Measurements from ENCODE around the gene VAV2.

VAV2 gene

DNA sequence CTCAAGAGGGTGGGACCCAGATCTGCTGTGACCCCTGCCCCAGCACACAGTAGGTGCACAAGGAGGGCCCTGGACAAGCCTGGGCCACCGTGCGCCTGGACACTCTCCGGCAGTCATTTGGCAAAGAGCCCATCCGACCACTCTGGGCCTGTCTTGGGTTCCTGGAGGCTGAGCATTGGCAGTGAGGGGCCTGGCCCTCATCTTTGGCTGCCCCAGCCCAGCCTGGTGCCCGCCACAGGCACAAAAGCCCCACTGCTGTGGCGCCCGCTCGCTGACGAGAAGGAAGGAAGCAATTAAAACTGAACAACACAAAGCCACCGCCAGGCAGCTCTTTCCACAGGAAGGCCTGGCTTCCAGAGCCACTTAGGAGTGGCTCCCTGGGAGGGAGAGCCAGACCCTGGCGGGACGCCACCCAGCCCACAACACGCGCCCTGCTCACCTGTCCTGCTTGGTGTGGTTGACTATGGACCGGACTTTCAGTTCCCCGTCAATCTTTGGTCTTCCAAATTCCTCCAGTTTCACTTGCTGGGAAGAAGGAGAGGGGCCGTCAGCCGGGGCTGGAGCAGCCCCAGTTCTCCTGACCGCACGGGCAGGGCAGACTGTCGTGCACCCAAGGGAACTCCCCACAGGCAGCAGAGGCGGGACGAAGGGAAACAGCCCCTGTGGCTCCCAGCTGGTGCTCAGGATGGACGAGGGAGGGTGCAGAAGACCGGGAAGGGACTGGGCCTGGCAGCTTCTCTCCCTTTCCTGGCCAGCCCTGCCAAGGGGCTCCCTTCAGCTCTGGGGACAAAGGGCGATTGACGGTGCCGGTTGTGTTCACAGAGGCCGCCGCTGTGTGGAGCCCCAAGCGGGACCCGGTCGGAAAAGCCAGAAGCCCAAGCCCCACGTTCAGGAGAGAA, 203.1 kb downstream of the VAV2 start:
- H3K27me3 ChIP-seq (ENCODE audit: control insufficient read depth, insufficient read depth, low read length): no peaks in the 10 kb centered on the region
- no peaks in the 10 kb centered on the region for H3K9me3 ChIP-seq (ENCODE audit: control insufficient read depth, low read length)
- H3K4me1 ChIP-seq (ENCODE audit: control insufficient read depth, insufficient read depth, low read length): peaks cover 43% of the 10 kb centered on the region
- H3K36me3 ChIP-seq (ENCODE audit: control insufficient read depth, insufficient read depth, low read length): peaks cover 5% of the 10 kb centered on the region
- no peak overlapping the region for H3K4me3 ChIP-seq (ENCODE audit: low read length)
- H3K9ac ChIP-seq (ENCODE audit: low read length): no peak overlapping the region

DNA sequence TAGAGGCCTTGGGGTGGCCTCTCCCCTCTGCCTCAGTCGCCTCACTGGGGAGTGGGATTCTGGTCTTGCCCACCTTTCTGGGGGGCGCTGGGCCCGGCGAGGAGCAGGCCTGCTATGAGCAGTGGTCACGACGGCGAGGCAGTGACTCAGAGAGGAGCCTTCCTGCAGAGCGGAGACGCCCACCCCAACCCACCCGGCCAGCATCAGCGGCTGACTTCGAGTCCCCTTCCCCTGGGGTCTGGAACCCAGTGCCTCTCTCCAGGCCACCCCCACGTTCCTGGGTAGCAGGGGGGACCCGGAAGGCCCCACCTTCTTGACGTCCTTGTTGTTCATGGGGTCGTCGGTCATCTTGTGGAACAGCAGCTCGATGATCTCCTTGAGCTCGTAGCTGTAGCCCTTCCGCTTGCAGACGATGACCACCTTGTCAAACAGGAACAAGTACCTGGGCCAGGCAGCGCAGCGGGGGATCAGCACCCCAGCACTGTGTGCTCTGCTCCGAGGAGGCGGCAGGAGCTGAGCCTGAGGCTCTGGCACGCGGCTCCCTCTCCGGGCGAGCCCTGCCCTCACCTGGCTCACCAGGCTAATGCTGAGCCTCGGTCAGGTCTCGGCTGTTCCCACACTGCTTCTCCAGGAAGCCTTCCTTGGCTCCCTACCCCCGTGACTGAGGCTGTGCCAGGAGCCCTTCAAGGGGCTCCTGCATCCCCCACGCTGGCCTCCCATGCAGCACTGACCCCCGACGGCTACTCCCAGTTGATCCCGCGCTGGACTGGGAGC, 203.9 kb downstream of the VAV2 start:
- Histone ChIP-seq H3K9ac (ENCODE audit: low read length) (no peak overlapping the region), H3K4me1 (ENCODE audit: control insufficient read depth, insufficient read depth, low read length) (peaks cover 38% of the 10 kb centered on the region), H3K4me3 (ENCODE audit: low read length) (no peak overlapping the region), H3K9me3 (ENCODE audit: control insufficient read depth, low read length) (no peaks in the 10 kb centered on the region), H3K36me3 (ENCODE audit: control insufficient read depth, insufficient read depth, low read length) (peaks cover 5% of the 10 kb centered on the region), H3K27me3 (ENCODE audit: control insufficient read depth, insufficient read depth, low read length) (no peaks in the 10 kb centered on the region)

DNA sequence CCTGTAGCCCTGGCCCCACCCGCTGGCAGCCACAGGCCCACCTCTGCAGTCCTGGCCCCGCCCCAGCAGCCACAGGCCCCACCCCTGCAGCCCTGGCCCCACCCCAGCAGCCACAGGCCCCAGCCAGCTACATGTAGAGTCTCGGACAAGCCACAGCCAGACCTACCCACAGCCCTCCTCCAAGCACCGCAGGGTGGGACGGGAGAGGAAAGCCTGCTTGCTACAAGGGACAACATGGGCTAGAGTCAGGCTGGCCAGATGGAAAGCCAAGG, 204.4 kb downstream of the VAV2 start:
- Histone ChIP-seq H3K4me3 (ENCODE audit: low read length) (no peak overlapping the region), H3K9ac (ENCODE audit: low read length) (no peak overlapping the region), H3K4me1 (ENCODE audit: control insufficient read depth, insufficient read depth, low read length) (peaks cover 36% of the 10 kb centered on the region), H3K9me3 (ENCODE audit: control insufficient read depth, low read length) (no peaks in the 10 kb centered on the region), H3K27me3 (ENCODE audit: control insufficient read depth, insufficient read depth, low read length) (no peaks in the 10 kb centered on the region), H3K36me3 (ENCODE audit: control insufficient read depth, insufficient read depth, low read length) (peaks cover 5% of the 10 kb centered on the region)

DNA sequence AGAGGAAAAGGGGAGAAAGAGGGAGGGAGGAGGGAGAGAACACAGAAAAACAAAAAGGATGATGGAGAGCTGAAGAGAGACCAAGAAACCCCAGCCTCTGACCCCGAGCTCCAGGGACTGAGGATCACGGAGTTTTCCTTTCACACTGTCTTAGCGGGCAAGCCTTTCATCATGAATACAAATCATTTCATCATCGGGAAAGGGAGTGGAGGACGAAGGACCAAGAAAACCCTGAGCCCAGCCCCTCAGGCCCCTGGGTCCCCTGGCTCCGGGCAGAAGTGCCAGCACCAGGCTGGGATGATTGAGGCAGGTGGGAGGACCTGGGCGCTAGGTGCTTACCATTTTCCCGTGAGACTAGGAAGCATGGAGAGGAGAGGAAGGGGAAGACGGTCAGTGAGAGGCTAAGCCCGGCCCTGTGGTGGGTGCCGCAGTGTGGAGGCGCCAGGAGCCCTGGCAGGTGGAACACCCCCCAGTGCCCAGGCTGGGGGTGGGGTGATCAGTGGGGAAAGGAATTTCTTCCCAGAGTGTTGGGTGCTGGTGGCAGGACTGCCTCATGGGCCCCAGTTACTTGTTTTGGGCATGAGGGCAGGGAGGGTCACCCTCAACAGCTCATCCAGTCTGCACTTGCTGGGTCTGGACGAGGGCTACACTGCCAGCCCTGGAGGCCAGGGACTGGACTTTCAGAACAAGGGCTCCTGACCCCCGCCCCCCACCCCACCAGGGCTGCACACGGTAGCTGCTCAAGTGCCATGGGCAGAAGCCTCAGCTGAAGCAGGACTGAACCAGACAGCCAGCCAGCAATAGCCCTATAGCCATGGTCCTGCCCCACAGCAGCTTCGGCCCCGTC, 205.0 kb downstream of the VAV2 start:
- Histone ChIP-seq H3K9me3 (ENCODE audit: control insufficient read depth, low read length) (no peaks in the 10 kb centered on the region), H3K9ac (ENCODE audit: low read length) (no peak overlapping the region), H3K4me1 (ENCODE audit: control insufficient read depth, insufficient read depth, low read length) (peaks cover 35% of the 10 kb centered on the region), H3K27me3 (ENCODE audit: control insufficient read depth, insufficient read depth, low read length) (no peaks in the 10 kb centered on the region), H3K4me3 (ENCODE audit: low read length) (no peak overlapping the region), H3K36me3 (ENCODE audit: control insufficient read depth, insufficient read depth, low read length) (peaks cover 5% of the 10 kb centered on the region)

DNA sequence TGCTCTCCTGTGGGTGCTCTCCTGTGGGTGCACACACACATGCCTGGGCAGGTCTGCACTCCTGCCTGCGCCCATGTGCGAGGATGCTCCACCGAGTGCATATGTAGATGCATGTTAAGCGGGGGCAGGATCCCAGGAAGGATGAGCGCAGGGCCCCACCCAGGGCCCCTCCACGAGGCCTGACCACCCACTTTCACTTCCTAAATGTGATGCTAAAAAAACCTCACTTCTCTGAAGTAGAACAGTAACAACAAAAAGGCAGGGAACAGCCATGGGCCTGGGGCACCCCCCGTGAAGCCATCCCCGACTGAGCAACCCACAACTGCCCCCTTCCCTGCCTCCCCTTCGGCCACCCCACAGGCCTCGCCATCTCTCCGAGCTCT, 205.8 kb downstream of the VAV2 start:
- Histone ChIP-seq H3K9me3 (ENCODE audit: control insufficient read depth, low read length) (no peaks in the 10 kb centered on the region), H3K27me3 (ENCODE audit: control insufficient read depth, insufficient read depth, low read length) (no peaks in the 10 kb centered on the region), H3K9ac (ENCODE audit: low read length) (no peak overlapping the region), H3K4me3 (ENCODE audit: low read length) (no peak overlapping the region), H3K36me3 (ENCODE audit: control insufficient read depth, insufficient read depth, low read length) (no peaks in the 10 kb centered on the region), H3K4me1 (ENCODE audit: control insufficient read depth, insufficient read depth, low read length) (peaks cover 30% of the 10 kb centered on the region)

DNA sequence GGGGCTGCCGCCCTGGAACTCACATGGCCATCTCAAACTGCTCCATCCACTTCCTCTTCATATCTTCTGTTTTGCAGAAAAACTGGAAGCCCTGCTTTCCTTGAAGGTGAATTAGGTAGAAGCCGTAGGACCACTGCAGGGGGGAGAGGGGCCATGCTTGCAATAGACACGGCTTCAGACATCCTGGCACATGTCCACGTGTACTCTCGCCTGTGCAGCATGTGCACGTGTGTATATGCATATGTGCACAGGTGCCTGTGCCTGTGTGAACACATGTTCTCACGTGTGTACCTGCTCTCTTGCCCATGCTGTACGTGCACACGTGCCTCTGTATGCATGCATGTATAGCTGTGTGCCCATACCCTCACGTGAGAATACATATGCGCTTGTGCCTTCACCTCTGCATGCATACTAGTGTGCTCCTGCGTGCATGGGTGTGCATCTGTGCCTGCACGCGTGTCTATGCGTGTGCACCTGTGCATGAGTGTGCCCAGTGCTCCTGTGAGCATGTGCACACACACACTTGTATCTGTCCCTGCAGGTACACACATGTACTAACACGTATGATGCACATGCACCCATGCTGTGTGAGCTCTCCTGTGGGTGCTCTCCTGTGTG, 206.3 kb downstream of the VAV2 start:
- Histone ChIP-seq H3K4me3 (ENCODE audit: low read length) (no peak overlapping the region), H3K9me3 (ENCODE audit: control insufficient read depth, low read length) (no peaks in the 10 kb centered on the region), H3K4me1 (ENCODE audit: control insufficient read depth, insufficient read depth, low read length) (peaks cover 30% of the 10 kb centered on the region), H3K27me3 (ENCODE audit: control insufficient read depth, insufficient read depth, low read length) (no peaks in the 10 kb centered on the region), H3K9ac (ENCODE audit: low read length) (no peak overlapping the region), H3K36me3 (ENCODE audit: control insufficient read depth, insufficient read depth, low read length) (no peaks in the 10 kb centered on the region)

DNA sequence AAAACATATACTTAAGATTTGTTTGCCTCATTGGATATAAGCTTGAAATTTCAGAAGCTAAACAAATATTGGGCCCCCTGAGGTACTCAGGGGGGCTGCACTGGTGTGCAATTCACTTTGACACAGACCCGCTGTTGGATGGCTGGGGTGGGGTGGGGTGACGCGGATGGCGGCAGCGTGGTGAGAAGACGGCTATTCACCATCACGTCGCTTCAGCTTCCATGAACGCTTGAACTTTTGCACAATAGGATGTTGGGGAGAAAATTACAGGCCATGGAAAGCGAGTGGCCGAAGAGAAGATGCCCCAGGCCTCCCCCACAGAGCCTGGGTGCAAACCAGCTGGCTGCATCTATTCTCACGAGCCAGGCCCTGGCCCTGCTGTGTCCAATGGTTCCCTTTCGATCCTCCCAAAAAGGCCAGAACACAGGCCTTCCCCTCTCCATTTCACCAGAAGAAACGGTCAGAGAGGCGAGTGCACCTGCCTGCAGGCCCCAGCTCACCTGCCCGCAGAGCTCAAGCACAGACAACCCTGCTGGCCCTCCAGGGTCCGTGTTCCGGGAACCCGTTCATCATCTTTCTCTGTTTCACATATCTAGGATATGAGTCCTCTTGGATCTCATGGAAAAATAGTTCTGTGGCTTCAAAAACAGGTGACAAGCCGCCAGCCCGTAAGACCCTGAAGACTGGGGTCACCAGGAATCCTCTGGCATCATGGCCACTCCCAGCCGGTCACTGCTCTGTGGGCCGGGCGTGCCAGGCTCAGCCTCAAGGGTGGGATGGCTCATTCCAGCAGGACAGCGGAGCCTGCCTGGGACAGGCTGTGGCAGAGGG, 207.2 kb downstream of the VAV2 start:
- Histone ChIP-seq H3K4me1 (ENCODE audit: control insufficient read depth, insufficient read depth, low read length) (peaks cover 29% of the 10 kb centered on the region), H3K27me3 (ENCODE audit: control insufficient read depth, insufficient read depth, low read length) (no peaks in the 10 kb centered on the region), H3K9me3 (ENCODE audit: control insufficient read depth, low read length) (no peaks in the 10 kb centered on the region), H3K4me3 (ENCODE audit: low read length) (no peak overlapping the region), H3K36me3 (ENCODE audit: control insufficient read depth, insufficient read depth, low read length) (no peaks in the 10 kb centered on the region), H3K9ac (ENCODE audit: low read length) (no peak overlapping the region)

DNA sequence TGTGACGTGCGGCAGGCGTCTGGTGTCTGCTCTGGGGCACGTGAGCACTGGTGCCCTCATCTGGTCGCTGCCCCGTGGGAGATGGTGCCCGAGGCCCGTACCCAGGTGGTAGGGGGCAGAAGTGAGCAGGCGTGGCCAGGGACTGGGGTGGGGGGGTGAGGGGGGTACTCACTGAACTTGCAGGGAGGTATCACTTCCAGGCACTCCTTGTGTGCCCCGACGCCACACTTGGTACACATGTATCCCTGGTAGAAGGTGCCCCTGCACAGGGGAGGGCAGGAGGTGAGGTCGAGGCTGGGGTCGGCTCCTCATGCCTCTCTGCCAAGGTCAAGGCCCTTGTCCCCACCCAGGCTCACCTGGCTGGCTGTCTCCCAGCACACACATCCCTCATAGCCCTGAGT, 208.8 kb downstream of the VAV2 start:
- Histone ChIP-seq H3K36me3 (ENCODE audit: control insufficient read depth, insufficient read depth, low read length) (no peaks in the 10 kb centered on the region), H3K4me1 (ENCODE audit: control insufficient read depth, insufficient read depth, low read length) (peaks cover 13% of the 10 kb centered on the region), H3K9me3 (ENCODE audit: control insufficient read depth, low read length) (no peaks in the 10 kb centered on the region), H3K9ac (ENCODE audit: low read length) (no peak overlapping the region), H3K4me3 (ENCODE audit: low read length) (no peak overlapping the region), H3K27me3 (ENCODE audit: control insufficient read depth, insufficient read depth, low read length) (no peaks in the 10 kb centered on the region)

DNA sequence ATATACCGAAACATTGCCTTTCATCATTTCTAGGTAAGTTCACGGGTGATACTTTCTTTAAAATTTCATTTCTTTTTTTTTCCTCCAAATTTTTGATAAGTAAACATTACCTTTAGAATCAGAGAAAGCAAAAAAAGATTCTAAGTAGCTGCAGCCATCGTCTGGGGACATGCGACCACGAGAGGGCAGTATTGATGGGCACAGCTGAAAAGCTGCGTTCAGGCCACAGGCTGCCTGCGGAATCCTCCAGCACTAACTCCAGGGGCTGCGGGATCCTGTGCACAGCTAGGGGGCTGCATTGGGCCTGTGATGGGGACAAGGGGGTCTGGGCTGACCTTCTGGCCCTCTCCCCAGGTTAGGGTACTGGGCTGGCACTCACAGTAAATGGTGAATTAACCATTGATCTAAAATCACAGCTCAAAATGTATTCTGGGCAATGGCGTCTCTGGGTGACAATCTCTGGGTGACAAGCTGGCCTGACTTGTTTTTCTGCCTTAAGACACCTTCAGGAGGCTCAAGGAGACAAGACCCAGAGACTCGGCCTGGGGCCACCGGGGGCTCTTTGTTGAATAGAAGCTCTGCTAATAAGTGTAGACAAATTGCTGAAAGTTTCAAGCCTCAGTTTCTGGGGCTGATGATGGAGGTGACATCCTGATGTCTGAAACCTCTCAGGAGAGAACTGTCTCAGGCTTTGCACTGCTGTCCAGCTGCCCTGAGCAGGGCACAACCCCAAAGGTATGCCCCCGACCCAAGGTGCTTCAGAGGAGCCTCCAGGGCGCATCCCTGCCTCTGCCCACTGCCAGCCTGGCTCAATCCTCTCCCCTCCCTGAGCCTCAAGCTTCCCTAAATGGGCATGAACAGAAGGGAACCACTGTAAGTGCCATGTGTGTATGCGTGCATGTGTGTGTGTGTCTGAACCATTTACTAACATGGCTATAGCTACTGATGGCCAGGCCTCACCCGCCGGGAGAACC, 209.7 kb downstream of the VAV2 start:
- H3K9ac ChIP-seq (ENCODE audit: low read length): no peak overlapping the region
- peaks cover 4% of the 10 kb centered on the region for H3K4me1 ChIP-seq (ENCODE audit: control insufficient read depth, insufficient read depth, low read length)
- no peaks in the 10 kb centered on the region for H3K9me3 ChIP-seq (ENCODE audit: control insufficient read depth, low read length)
- no peaks in the 10 kb centered on the region for H3K27me3 ChIP-seq (ENCODE audit: control insufficient read depth, insufficient read depth, low read length)
- no peaks in the 10 kb centered on the region for H3K36me3 ChIP-seq (ENCODE audit: control insufficient read depth, insufficient read depth, low read length)
- no peak overlapping the region for H3K4me3 ChIP-seq (ENCODE audit: low read length)

DNA sequence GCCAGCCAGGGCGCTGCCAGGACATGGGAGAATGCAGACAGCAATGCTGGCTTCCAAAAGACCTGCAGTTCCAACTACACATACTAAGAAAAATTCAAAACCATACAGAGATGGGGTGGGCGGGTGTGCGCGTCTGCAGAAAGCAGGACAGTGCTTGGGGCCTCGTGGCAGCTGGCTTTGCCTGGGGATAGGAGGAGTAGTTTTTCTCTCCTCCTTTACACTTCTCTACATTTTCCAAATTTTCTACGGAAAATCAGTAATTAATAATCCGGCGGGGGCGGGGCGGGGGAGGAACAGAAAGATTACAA, 210.3 kb downstream of the VAV2 start:
- no peak overlapping the region for H3K9ac ChIP-seq (ENCODE audit: low read length)
- no peaks in the 10 kb centered on the region for H3K4me1 ChIP-seq (ENCODE audit: control insufficient read depth, insufficient read depth, low read length)
- H3K27me3 ChIP-seq (ENCODE audit: control insufficient read depth, insufficient read depth, low read length): no peaks in the 10 kb centered on the region
- no peaks in the 10 kb centered on the region for H3K36me3 ChIP-seq (ENCODE audit: control insufficient read depth, insufficient read depth, low read length)
- no peaks in the 10 kb centered on the region for H3K9me3 ChIP-seq (ENCODE audit: control insufficient read depth, low read length)
- H3K4me3 ChIP-seq (ENCODE audit: low read length): no peak overlapping the region

Data from mucosa of stomach (tissue), 1 donor.